ENCODE data around the gene SLMAP. TPM values are rescaled to one million over a fixed set of nuclear protein-coding genes. Genes with fewer than 3 reads are reported as not detected.

Gene SLMAP
- total and polyA plus RNA-seq, 2 of the 13 experiments (the other 11 are each of a cell fraction or from before 2014, with no cell fraction given): 24.0 to 48.3 TPM

DNA sequence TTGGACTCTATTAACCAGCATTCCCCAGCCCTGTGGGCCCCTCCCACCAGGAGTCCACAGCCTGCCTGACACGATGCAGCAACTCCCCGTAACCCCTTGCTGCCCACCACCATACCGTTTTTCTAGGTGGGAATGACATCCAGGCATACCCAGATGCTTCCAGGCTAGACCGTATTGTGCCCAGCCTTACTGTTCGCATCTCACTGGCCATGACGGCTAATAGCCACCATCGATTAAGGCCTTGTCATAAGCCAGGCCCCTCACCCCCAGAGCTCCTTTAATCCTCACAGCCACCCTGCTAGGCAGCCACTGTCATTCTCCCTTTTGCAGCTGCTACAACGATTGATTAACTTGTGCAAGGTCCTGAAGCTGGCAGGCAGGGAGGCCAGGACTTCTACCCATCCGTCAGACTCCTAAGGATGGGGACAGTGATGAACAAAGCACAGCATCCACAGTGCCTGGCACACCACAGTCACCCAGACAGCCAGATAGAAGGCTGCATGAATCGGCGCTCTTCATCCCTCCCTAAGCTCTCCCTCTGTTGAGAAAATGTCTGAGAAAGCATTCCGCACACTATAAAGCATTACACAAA is 192.1 kb downstream of the SLMAP start (continued):
- TF ChIP-seq PHF8 (CRISPR knock-in tag; IDR thresholded peaks at IDR 0.05) (no peak; the same call in 1 of the 2 replicates), POLR2AphosphoS2 (IDR thresholded peaks at IDR 0.05; ENCODE audit: low read depth, low read length) (no peak), ZNF614 (CRISPR knock-in tag; IDR thresholded peaks at IDR 0.05; ENCODE audit: borderline replicate concordance) (0 out of 2 replicates have a peak, but pooled peaks have one; percentile 0), ZNF557 (CRISPR knock-in tag; IDR thresholded peaks at IDR 0.05) (no peak), ZNF598 (CRISPR knock-in tag; IDR thresholded peaks at IDR 0.05; ENCODE audit: borderline replicate concordance) (peak; percentile 55; the same call in 1 of the 2 replicates), ZNF143 (CRISPR knock-in tag; IDR thresholded peaks at IDR 0.05) (peak; percentile 76), ZNF773 (CRISPR knock-in tag; IDR thresholded peaks at IDR 0.05; ENCODE audit: borderline replicate concordance) (no peak), TBP (CRISPR knock-in tag; IDR thresholded peaks at IDR 0.05) (no peak), XBP1 (CRISPR knock-in tag; IDR thresholded peaks at IDR 0.05) (no peak), LCORL (IDR thresholded peaks at IDR 0.05) (no peak), LCORL (CRISPR knock-in tag; IDR thresholded peaks at IDR 0.05) (peak; percentile 41; the same call in 1 of the 2 replicates), ZNF782 (CRISPR knock-in tag; IDR thresholded peaks at IDR 0.05; ENCODE audit: borderline replicate concordance) (no peak)
- TF ChIP-seq, protein P1, sequence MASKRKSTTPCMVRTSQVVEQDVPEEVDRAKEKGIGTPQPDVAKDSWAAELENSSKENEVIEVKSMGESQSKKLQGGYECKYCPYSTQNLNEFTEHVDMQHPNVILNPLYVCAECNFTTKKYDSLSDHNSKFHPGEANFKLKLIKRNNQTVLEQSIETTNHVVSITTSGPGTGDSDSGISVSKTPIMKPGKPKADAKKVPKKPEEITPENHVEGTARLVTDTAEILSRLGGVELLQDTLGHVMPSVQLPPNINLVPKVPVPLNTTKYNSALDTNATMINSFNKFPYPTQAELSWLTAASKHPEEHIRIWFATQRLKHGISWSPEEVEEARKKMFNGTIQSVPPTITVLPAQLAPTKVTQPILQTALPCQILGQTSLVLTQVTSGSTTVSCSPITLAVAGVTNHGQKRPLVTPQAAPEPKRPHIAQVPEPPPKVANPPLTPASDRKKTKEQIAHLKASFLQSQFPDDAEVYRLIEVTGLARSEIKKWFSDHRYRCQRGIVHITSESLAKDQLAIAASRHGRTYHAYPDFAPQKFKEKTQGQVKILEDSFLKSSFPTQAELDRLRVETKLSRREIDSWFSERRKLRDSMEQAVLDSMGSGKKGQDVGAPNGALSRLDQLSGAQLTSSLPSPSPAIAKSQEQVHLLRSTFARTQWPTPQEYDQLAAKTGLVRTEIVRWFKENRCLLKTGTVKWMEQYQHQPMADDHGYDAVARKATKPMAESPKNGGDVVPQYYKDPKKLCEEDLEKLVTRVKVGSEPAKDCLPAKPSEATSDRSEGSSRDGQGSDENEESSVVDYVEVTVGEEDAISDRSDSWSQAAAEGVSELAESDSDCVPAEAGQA (IDR thresholded peaks at IDR 0.05; ENCODE audit: low read depth): no peak
- TF ChIP-seq, protein P1 (CRISPR knock-in tag; IDR thresholded peaks at IDR 0.05; ENCODE audit: borderline replicate concordance): no peak
- TF ChIP-seq, protein P2, sequence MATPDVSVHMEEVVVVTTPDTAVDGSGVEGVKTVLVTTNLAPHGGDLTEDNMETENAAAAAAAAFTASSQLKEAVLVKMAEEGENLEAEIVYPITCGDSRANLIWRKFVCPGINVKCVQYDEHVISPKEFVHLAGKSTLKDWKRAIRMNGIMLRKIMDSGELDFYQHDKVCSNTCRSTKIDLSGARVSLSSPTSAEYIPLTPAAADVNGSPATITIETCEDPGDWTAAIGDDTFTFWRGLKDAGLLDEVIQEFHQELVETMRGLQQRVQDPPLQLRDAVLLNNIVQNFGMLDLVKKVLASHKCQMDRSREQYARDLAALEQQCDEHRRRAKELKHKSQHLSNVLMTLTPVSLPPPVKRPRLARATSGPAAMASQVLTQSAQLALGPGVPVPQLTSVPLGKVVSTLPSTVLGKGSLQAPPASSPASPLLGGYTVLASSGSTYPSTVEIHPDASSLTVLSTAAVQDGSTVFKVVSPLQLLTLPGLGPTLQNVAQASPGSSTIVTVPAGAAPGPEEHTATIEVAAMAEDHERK (CRISPR knock-in tag; IDR thresholded peaks at IDR 0.05; ENCODE audit: low read depth): no peak
